ENCODE measurements around the gene RAB40C. TPM values are rescaled to one million over a fixed set of nuclear protein-coding genes. Genes with fewer than 3 reads are reported as not detected.

Gene RAB40C
- total RNA-seq, 1 donor from 2014 or later = 19.1 TPM

DNA sequence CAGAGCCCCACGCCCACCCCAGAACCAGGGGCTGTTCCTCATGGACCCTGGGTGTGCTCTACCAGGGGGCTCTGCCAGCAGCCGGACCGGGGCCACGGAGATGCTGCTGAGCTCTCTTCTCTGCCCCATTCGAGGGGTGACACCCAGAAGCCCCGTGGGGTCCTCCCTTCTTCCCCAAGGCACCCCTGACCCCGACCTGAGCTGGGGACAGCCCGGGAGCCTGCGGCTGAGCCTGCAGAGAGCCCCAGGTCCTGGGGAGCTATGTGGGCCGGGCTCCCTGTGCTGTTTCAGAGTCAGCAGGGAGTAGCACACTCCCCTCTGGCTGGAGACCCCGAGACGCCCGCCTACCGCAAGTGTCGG lies 30.9 kb upstream of the RAB40C start:
- no peak for DNase-seq (ENCODE audit: low read depth)

DNA sequence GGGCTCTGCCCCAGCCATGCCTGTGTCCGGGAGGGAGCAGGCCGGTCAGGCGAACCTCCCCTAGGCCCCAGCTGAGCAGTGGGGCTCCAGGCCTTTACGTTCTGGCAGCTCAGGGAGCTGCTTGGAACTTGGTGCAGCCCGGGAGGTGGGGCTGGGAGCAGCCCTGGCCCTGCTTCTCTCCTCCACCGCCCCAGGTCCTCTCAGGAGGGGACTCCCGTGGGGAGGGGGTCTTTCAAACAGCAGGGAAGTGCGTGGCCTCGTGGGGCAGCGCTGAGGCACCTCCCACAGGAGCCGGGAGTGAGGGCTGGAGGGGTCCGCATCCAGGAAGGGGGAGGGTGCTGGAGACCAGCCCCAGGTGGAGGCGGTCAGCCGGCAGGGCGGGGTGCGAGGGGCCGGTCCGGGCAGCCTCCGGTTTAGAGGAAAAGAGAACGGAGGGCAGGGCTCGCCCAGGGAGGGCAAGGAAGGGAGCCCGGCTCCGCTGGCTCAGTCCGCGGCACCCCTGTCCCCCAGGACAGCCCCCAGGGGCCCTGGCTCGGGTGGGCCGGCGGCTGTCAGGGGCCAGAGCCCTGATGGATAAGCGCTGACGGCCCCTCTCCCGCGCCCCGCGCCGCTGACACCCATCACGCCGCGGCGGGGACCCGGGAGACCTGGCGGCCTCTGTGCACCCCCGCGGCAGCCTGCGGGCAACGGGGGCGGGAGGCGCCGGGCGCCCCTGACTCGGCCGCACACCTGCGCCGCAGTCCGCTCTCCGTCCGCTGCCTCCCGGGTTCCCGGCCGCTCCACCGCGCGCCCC lies 30.3 kb upstream of the RAB40C start:
- no peak for DNase-seq (ENCODE audit: low read depth)

DNA sequence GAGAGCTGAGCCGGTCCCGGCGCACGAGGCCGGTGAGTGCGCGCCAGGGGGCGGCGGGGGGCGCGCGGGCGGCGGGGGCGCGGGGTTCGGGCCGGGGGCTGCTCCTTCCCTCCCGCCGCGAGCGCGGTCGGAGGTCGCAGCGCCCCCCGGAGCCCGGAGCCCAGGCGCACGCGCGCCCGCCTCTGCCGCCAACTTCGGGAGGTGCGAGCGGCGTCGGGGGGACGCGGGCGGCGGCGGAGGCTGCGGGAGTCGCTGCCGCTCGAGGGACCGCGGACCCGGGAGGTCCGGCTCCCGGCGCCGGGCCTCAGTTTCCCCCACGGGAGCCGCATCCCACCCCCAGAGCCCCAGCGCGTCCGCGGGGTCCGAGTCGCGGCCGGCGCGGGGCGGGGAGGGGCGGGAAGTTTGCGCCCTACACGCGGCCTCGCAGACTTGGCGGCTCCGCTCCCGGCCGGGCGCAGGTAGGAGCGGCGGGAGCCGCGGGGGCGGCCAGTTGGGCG lies 29.6 kb upstream of the RAB40C start, which contains the start of gene PRR35:
Gene PRR35, plus strand, starts transcription at position 191 of the 497 bp plus-strand sequence. CDS start 2,901 bp downstream, outside the sequence.
- no peak for DNase-seq (ENCODE audit: low read depth)

DNA sequence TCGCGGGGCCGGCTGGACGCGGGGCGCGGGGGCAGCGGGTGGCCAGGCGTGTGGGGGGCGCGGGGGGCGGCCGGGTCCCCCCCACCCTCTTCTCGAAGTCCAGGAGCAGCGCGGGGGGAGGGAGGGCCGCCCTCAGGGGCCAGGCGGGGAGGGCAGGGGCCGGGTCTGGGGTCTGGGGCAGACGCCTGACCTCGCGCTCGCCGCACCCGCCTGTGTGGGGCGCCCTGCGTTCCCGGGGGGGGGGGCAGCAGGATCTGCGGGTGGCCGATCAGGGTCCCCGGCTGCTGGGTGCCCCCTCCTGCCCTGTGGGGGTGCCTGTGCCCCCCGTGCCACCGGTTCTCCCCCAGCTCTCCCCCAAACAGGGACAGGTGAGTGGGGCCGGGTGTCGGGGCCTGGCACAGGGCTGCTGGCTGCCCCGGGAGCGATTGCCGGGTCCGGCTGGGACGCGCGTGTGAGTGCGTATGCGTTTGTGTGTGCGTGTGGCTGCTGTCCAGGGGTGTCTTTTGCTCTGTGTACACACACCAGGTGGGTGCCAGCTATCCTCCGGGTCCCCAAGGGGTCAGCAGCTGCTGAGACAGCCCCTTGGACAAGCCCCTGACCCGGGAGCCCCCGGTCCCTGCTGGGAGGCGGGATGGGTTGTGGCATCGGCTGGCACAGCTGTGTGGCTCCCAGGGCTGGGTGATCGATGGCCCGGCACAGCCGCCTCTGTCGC lies 29.0 kb upstream of the RAB40C start:
- DNase-seq (ENCODE audit: low read depth) = no peak

DNA sequence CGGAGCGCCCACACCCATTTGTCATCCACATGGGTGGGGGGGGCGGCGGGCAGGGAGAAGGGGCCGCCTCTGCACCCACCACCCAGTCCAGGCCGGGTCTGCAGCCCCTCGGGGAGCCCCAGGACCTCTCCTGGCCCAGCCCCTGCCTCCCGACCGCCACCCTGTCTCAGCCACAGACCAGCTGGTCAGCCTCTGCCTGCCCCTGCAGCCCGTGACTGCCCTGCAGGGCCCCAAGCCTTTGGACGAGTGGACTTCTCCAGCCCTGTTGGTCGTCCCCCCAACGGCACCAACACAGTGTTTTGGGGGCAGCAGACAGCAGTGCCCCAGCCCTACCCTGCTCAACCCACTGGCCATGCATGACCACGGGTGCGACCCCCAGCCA lies 28.5 kb upstream of the RAB40C start:
- DNase-seq (ENCODE audit: low read depth) = no peak

DNA sequence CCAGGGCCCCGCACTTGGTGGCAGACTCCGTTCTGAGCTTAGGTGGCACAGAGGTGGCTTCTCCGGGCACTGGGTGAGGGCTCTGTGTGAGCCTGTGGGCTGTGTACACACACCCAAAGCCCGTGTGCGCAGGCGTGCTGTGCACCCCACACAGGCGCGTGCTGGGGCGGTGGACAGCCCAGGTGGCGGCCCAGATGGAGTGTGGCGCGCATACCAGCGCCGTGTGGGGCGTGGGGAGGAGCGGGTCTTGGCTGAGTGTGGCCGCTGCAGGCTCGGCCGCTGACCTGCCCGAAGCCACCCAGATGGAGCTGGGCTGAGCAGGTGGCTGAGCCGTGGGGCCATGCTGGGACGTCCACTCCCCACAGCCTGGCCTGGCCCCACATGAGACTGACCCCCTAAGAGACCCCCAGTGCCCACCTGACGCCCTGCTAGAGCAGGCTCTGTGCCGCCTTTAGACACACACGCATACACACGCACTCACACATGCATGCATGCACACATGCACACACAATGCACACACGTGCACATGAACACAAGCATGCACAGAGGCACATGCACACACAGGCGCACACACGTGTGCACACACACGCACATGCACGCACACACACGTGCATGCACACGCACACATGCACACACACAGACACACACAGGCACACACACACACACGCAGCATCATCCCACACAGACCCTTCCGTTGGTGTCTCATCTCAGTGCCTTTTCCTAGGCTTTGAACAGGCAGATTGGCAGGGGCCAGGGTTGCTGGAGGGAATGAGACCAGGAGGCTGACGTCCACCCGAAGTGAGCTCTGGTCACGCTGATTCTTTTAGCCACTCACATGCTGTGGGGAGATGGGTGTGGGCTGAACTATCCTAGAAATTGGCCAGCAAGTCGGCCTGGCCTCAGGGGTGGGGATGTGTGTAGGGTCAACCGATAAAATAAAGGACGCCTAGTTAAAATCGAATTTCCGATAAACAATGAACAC lies 27.6 kb upstream of the RAB40C start:
- no peak for DNase-seq (ENCODE audit: low read depth)

GRCh38 chr16:563072-563644 lies 26.7 kb upstream of the RAB40C start:
- DNase-seq (ENCODE audit: low read depth) = no peak

- DNase-seq (ENCODE audit: low read depth) = no peak
Observed at GRCh38 chr16:564690-565418, 25.0 kb upstream of the RAB40C start.

DNA sequence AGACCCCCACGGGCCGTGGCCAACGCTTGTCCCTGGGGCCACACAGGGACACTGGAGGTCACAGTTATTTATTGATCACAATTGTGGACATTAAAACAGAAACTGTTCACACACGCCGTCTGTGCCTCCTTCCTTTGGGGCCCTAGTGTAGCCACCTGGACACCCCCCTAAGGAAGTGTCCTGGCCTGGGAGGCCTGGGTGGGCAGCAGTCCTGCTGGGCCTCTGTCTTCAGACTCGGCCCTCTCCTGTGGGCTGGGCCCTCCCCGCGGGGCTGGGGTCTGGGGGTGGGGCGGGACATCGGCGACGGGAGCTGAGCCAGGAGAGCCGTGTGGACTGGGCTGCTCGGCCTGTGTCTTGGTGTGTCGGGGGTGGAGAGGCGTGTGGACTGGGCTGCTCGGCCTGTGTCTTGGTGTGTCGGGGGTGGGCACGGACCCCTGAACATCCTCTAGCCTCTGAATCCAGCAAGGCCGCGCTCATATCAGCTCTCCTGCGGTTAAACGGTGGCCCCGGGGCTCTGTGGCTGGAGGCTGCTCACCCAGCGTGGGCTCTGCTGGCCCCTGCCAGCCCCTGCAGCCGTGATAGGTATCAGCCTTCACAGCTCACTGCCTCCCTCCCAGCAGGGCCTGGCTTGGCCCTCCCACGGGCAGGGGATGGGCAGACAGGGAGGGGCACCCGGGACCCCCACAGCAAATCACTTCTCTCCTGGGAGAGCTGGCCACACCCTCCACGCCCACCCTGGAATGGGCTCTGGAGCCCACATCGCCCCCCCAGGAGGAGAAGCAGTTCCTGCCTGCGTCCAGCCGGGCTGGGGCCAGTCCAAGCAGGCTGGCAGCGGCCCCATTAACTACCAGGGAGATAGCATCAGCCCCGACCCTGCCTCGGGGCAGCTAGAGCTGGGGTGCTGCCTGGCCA lies 24.2 kb upstream of the RAB40C start:
- no peak for DNase-seq (ENCODE audit: low read depth)

- no peak for DNase-seq (ENCODE audit: low read depth)
Observed at GRCh38 chr16:566475-567372, 23.1 kb upstream of the RAB40C start, which contains the start of gene NHLRC4. Gene NHLRC4, plus strand, starts transcription at chr16:567005. Its CDS starts 1,043 bp downstream, at chr16:568048.

DNA sequence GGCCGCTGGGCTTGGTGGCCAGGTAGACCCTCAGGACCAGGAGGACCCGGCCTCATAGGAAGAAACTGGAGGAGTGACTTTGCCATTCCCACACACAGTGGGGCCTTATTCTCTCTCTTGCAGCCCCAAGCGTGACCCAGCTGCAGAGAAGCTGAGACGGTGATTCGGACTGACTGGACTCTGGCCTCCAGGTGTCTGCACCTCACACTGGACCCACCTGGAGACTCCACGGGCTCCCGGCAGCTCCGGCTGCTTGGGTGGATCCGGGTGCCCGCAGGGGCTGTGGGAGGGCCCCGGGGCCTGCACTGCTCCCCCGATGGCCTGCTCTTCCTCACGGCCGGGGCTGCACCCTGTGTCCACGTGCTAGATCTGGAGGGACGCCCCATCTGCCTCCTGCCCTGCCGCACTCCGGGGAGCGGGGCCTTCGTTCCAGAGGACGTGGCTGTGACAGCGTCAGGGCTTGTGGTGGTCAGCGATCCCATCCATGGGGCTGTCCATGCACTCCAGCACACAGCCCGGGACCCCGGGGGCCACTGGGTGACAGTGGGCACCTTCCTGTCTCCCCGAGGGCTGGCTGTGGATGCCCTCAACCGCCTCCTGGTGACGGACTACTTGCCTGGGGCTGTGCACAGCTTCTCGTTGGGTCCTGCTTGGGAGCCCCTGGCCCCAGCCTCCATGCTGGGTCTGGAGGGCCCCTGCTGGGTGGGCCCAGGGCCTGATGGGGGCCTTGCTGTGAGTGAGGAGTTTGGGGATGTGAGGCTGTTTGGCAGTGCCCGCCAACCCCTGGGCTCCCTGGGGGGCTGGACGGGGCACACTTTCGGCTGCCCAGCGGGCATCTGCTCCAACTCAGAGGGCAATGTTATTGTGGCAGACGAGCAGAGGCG lies 22.3 kb upstream of the RAB40C start:
- DNase-seq (ENCODE audit: low read depth) = no peak

- no peak for DNase-seq (ENCODE audit: low read depth)
Observed at GRCh38 chr16:568401-569258, 21.2 kb upstream of the RAB40C start.

GRCh38 chr16:569445-570254 lies 20.2 kb upstream of the RAB40C start, which contains the start of gene PIGQ:
Gene PIGQ, plus strand, starts transcription at chr16:569968. Its CDS starts 4,107 bp downstream, at chr16:574075.
- peak; percentile 71 for DNase-seq (ENCODE audit: low read depth)

GRCh38 chr16:572865-573650 lies 16.8 kb upstream of the RAB40C start:
- no peak for DNase-seq (ENCODE audit: low read depth)
